OCI-M2 (cell line): Measurements from ENCODE around the gene SKIC3.

ENCODE experiments used
- DNase-seq: peaks from one replicate; lab custom pipeline; 2025; ENCODE audit not compliant: unreplicated experiment; lab: John Stamatoyannopoulos, UW

Gene SKIC3

GRCh38 chr5:95532415-95532814 is 22.4 kb downstream of the SKIC3 start:
- no peak for DNase-seq

- DNase-seq = no peak
These were observed 23.3 kb downstream of the SKIC3 start for GRCh38 chr5:95531491-95531890.

- DNase-seq = no peak
These were observed 24.4 kb downstream of the SKIC3 start for GRCh38 chr5:95530416-95530815.

DNA sequence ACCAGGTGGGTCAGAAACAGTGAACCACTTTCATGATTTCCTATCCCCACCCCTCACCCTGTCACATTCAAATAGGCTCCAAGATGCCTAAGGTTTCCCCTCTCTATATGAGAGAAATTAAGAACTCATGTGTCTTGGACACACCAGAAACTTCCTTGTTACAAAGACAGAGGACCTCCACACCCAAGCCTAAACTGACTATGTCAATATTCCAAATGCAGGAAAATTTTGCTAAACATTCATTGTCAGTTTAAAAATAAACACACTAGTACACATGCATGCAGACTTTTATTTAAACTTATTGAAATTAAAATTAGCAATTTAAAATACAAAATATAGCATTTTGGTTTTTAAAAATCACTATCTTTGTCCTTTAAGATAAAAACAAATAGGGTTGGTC is 26.2 kb downstream of the SKIC3 start:
- DNase-seq = no peak

DNA sequence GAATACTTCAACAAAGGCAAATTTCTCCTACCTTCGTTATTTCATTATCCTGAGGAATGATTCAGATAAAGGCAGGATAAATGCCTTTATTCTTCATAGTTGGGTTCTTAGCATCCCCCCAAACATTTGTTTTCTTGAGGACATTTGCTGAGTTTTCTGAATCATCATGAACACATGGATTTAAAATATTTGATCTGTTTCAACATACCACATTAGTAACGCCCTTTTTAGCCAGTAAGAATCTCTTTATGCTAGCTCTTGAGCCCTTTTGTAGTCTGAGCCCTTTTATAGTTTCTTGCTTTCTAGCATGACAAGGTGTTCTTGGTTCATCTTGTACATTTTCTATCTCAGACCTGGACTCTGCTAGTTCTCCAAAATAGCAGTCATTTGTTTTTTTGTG is 27.9 kb downstream of the SKIC3 start:
- DNase-seq = no peak

- DNase-seq = no peak
These were observed 30.4 kb downstream of the SKIC3 start for GRCh38 chr5:95524423-95524822.

GRCh38 chr5:95520206-95520605 is 34.6 kb downstream of the SKIC3 start:
- no peak for DNase-seq

GRCh38 chr5:95519681-95520080 is 35.1 kb downstream of the SKIC3 start:
- DNase-seq = no peak

GRCh38 chr5:95519151-95519550 is 35.6 kb downstream of the SKIC3 start:
- no peak for DNase-seq

DNA sequence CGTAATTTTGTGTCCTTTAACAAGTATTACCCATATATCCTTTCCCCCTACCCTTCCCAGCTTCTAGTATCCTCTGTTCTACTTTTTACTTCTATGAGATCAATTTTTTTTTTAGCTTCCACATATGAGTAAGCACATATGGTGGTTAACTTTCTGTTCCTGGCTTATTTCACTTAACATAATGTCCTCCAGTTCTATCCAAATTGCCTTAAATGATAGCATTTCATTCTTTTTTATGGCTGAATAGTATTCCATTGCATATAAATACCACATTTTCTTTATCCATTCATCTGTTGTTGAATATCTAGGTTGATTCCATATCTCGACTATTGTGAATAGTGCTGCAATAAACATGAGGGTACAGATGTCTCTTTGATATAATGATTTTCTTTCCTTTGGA is 36.4 kb downstream of the SKIC3 start:
- no peak for DNase-seq

DNA sequence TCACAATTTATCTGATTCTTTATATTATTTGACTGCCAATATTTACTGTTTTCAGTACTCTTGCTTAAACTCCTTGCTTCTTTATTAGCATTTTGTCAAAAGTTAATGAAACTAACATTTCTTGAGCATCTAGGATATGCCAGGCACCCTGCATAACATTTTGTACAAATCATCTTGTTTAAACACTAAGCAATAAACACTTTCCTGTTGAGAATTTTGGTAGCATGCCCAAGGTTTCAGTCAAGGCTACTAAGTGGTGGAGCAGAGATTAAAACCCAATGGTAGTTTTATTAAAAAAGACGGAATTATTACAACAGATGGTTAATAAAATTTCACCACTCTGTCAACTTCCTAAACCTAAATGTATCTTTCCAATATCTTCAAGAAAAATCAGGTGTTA is 43.2 kb downstream of the SKIC3 start:
- no peak for DNase-seq

DNA sequence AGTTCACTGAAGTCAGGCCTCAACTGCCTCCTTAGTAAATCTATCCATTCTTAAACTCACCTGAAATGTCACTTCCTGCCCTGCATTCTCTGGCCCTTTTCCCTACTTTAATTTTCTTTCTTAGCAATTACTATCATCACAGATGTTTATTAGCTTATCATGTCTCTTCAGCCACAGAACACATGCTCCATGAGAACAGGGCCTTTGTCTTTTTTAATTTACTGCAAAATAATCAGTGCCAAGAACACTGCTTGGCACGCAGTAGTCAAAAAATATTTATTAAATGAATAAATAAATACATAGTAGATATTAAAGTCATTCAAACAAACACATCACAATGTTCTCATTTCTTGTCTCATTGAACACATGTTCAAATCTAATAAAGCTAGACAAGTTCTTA is 46.2 kb downstream of the SKIC3 start:
- DNase-seq = no peak
